GM23248 (cell line): ENCODE measurements around the gene RUFY2.

Experiments
- EZH2 ChIP-seq: fragments of 200-600 bp; sonication (generic); IDR thresholded peaks from 2 replicates; pipeline ENCODE4 v1.6.1; 2018; ENCODE audit warnings: antibody characterized with exemption, mild to moderate bottlenecking; ENCODE audit not compliant: insufficient read depth, poor library complexity, severe bottlenecking
- EZH2phosphoT487 ChIP-seq: fragments of 200-600 bp; sonication (generic); IDR thresholded peaks from 2 replicates; pipeline ENCODE4 v1.6.1; 2018; ENCODE audit warnings: antibody characterized with exemption, moderate library complexity, mild to moderate bottlenecking, low read depth; ENCODE audit not compliant: insufficient read depth

DNA sequence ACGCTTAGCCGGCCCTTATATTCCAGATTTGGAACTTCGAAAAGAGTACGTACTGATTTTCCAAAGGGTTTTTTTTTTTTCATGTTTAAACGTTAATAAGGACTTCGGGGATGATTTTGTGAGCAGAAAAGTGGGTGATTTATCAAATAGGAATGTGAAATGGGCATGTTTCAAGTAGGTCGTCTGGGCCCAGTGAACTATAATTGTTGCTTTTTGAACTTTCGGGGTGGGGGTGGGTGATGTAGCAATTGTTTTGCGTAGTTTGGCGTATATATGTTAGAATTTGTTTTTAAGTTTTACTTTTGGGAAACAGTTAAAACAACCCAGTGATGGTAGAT, 74.0 kb downstream of the RUFY2 start:
- TF ChIP-seq EZH2 (no peak), EZH2phosphoT487 (no peak)
